CD4-positive, alpha-beta memory T cell (primary cell): Measurements from ENCODE around the gene TMC4. TPM values are rescaled to one million over a fixed set of nuclear protein-coding genes. Genes with fewer than 3 reads are reported as not detected.
"Not testable (repeated sequence)": the region's sequence is repeated elsewhere in the genome, so short reads cannot be mapped to it uniquely, and the experiment has no call there.

Source experiments
- CTCF ChIA-PET: fragments of 350-600 bp; sonication (Branson Sonifier 250); formaldehyde crosslinking; loops from one replicate; lab custom pipeline; 2021; ENCODE audit warnings: inconsistent platforms; ENCODE audit not compliant: partially characterized antibody; lab: Charles Lee
- POLR2A ChIA-PET: fragments of 350-600 bp; sonication (Branson Sonifier 250); formaldehyde crosslinking; loops from one replicate; lab custom pipeline; 2021; ENCODE audit not compliant: partially characterized antibody; lab: Charles Lee
- DNase-seq, 5 donors: peaks; one replicate each; pipeline versions ENCODE4 v3.0.0 to v3.0.0-alpha.2; 2020 to 2022; ENCODE audit warnings: mixed read lengths in 1 of 5
- H3K27ac ChIP-seq: one replicate; pipeline ENCODE4 v1.7.0; 2013; ENCODE audit warnings: low read depth, low read length
- H3K27me3 ChIP-seq: 2 replicates; pipeline ENCODE4 v1.7.0; 2013; ENCODE audit warnings: mild to moderate bottlenecking, low read length, moderate library complexity; ENCODE audit not compliant: insufficient read depth
- H3K36me3 ChIP-seq: 2 replicates; pipeline ENCODE4 v1.7.0; 2013; ENCODE audit warnings: mild to moderate bottlenecking, low read length, moderate library complexity; ENCODE audit not compliant: insufficient read depth
- H3K4me1 ChIP-seq: 2 replicates; pipeline ENCODE4 v1.7.0; 2013; ENCODE audit warnings: mild to moderate bottlenecking, low read length, moderate library complexity; ENCODE audit not compliant: insufficient read depth
- H3K4me3 ChIP-seq, 2 donors: one replicate each; pipeline ENCODE4 v1.7.0; 2013; ENCODE audit warnings: low read length in 2 of 2, mild to moderate bottlenecking in 1 of 2
- H3K9me3 ChIP-seq, 2 donors: one replicate each; pipeline ENCODE4 v1.7.0; 2013; ENCODE audit warnings: low read length in 2 of 2, control low read depth in 1 of 2; ENCODE audit not compliant: control insufficient read depth in 1 of 2
- H3K27ac Mint-ChIP-seq, 7 donors: one replicate each; pipeline ENCODE4 v1.8.0; 2020 to 2021; ENCODE audit warnings: mixed read lengths in 7 of 7, mild to moderate bottlenecking in 6 of 7, inconsistent platforms in 3 of 7, moderate library complexity in 3 of 7
- H3K27me3 Mint-ChIP-seq, 2 donors: one replicate each; pipeline ENCODE4 v1.8.0; 2020 to 2021; ENCODE audit warnings: mixed read lengths in 2 of 2
- H3K36me3 Mint-ChIP-seq, 2 donors: one replicate each; pipeline ENCODE4 v1.8.0; 2020 to 2021; ENCODE audit warnings: mixed read lengths in 2 of 2, inconsistent platforms in 1 of 2, mild to moderate bottlenecking in 1 of 2
- H3K4me1 Mint-ChIP-seq, 4 donors: one replicate each; pipeline ENCODE4 v1.8.0; 2020 to 2021; ENCODE audit warnings: mixed read lengths in 4 of 4, mild to moderate bottlenecking in 1 of 4
- H3K4me3 Mint-ChIP-seq, 8 donors: one replicate each; pipeline ENCODE4 v1.8.0; 2020 to 2021; ENCODE audit warnings: mixed read lengths in 8 of 8, mild to moderate bottlenecking in 7 of 8, moderate library complexity in 6 of 8, inconsistent platforms in 3 of 8
- H3K9me3 Mint-ChIP-seq, 8 donors: one replicate each; pipeline ENCODE4 v1.8.0; 2020 to 2021; ENCODE audit warnings: mixed read lengths in 8 of 8, mild to moderate bottlenecking in 5 of 8, inconsistent platforms in 3 of 8, moderate library complexity in 1 of 8
- intact Hi-C: fragments of 100-400 bp; cut with micrococcal nuclease; formaldehyde crosslinking; loops from one replicate; pipeline ENCODE4 v1.15.1; 2023
- polyA plus RNA-seq, 2 donors: library from polyadenylated mRNA; unstranded; fragments of 300-500 nt; fragmentation: Illumina TruSeq; gene quantifications; one replicate each; pipeline ENCODE4 v1.2.3, GENCODE V29; 2021
- total RNA-seq, 2 experiments: library from RNA; stranded (reverse); gene quantifications; one replicate each; pipeline ENCODE4 v1.2.3, GENCODE V29; 2021

The TMC4 gene
- total and polyA plus RNA-seq, 4 experiments from 2014 or later: 0.61 to 3.3 (median 0.91) TPM

GRCh38 chr19:54196536-54196935 lies 23.6 kb upstream of the TMC4 start:
- H3K4me1 ChIP-seq: peaks cover 17% of the 10 kb centered on the region
- no peak for DNase-seq
- POLR2A ChIA-PET: no interaction called here
- peaks cover 11% of the 10 kb centered on the region for H3K36me3 ChIP-seq
- no peak overlapping the region for H3K27ac ChIP-seq
- H3K27me3 ChIP-seq: no peaks in the 10 kb centered on the region
- no peaks in the 10 kb centered on the region for H3K27me3 Mint-ChIP-seq
- no peak overlapping the region for H3K27ac Mint-ChIP-seq
- CTCF ChIA-PET: interaction anchor here (1.4 kb wide), 1 partner anchor 70 kb away, joined by 4 read pairs; no protein-coding TSS in a partner anchor
- H3K9me3 ChIP-seq: no peaks in the 10 kb centered on the region
- peaks cover 0 to 4% (median 0%) of the 10 kb centered on the region in 8 donors for H3K9me3 Mint-ChIP-seq
- peaks cover 8 to 43% (median 22%) of the 10 kb centered on the region in 4 donors for H3K4me1 Mint-ChIP-seq
- no peak overlapping the region for H3K4me3 ChIP-seq
- no peak overlapping the region for H3K4me3 Mint-ChIP-seq
- H3K36me3 Mint-ChIP-seq: peaks cover 22 to 25% of the 10 kb centered on the region in 2 donors
- intact Hi-C loops: no loop called here

- peak overlapping the region in 2 of 7 donors; percentile 24 to 55 for H3K27ac Mint-ChIP-seq
- intact Hi-C loops: loop anchor here (5.0 kb wide), 1 partner anchor 1928 kb away; the partner anchor contains the start of gene ZNF787
- H3K4me3 Mint-ChIP-seq, H3K4me3 ChIP-seq, H3K27me3 Mint-ChIP-seq, H3K9me3 Mint-ChIP-seq, H3K9me3 ChIP-seq, H3K4me1 ChIP-seq, DNase-seq, CTCF ChIA-PET, H3K27me3 ChIP-seq, H3K27ac ChIP-seq: not testable (repeated sequence)
- peaks cover 18 to 24% of the 10 kb centered on the region in 2 donors for H3K36me3 Mint-ChIP-seq
- H3K36me3 ChIP-seq: peaks cover 10% of the 10 kb centered on the region
- POLR2A ChIA-PET: interaction anchor here (1.5 kb wide), 1 partner anchor 11 kb away, joined by 3 read pairs; no protein-coding TSS in a partner anchor
- H3K4me1 Mint-ChIP-seq: peaks cover 9 to 35% (median 19%) of the 10 kb centered on the region in 4 donors
These were observed 21.5 kb upstream of the TMC4 start for GRCh38 chr19:54194463-54194862.

GRCh38 chr19:54193011-54193410 lies 20.1 kb upstream of the TMC4 start:
- no peak for DNase-seq
- Histone ChIP-seq H3K27me3 (no peaks in the 10 kb centered on the region), H3K4me1 (peaks cover 19% of the 10 kb centered on the region), H3K27ac (no peak overlapping the region), H3K36me3 (peaks cover 10% of the 10 kb centered on the region), H3K9me3 (no peaks in the 10 kb centered on the region), H3K4me3 (no peak overlapping the region)
- Mint-ChIP-seq H3K36me3 (peaks cover 18 to 30% of the 10 kb centered on the region in 2 donors), H3K27me3 (no peaks in the 10 kb centered on the region), H3K9me3 (peaks cover 0 to 1% (median 0%) of the 10 kb centered on the region in 8 donors), H3K4me3 (peak overlapping the region in 6 of 8 donors; percentile 26 to 97 (median 72)), H3K4me1 (peaks cover 10 to 45% (median 22%) of the 10 kb centered on the region in 4 donors), H3K27ac (peak overlapping the region in 4 of 7 donors; percentile 23 to 94 (median 58))
- intact Hi-C loops: loop anchor here (5.0 kb wide), 1 partner anchor 1929 kb away; the partner anchor contains the start of gene ZNF787
- CTCF ChIA-PET: interaction anchor here (1.9 kb wide), 1 partner anchor 73 kb away, joined by 7 read pairs; no protein-coding TSS in a partner anchor
- POLR2A ChIA-PET: interaction anchor here (5.5 to 7.3 kb wide), 2 partner anchors 9 to 17 kb away, joined by 66 to 256 read pairs; partner anchors contain the start of gene RPS9

GRCh38 chr19:54191811-54192453 lies 19.0 kb upstream of the TMC4 start:
- Mint-ChIP-seq H3K9me3 (peaks cover 0 to 1% (median 0%) of the 10 kb centered on the region in 8 donors), H3K27ac (peak overlapping the region; percentile 84 to 94 (median 91)), H3K27me3 (no peaks in the 10 kb centered on the region), H3K4me1 (peaks cover 17 to 54% (median 31%) of the 10 kb centered on the region in 4 donors), H3K4me3 (peak overlapping the region; percentile 83 to 99 (median 90)), H3K36me3 (peaks cover 18 to 30% of the 10 kb centered on the region in 2 donors)
- peak overlapping the region; percentile 99 for H3K27ac ChIP-seq
- peak overlapping the region; percentile 52 to 63 for H3K4me3 ChIP-seq
- H3K9me3 ChIP-seq: no peaks in the 10 kb centered on the region
- H3K36me3 ChIP-seq: peaks cover 14% of the 10 kb centered on the region
- intact Hi-C loops: loop anchor here (5.0 kb wide), 1 partner anchor 1930 kb away; the partner anchor contains the start of gene ZNF787
- DNase-seq: no peak
- ChIA-PET CTCF (interaction anchor here (1.9 to 5.0 kb wide), 2 partner anchors 12 to 74 kb away, joined by 7 to 56 read pairs; partner anchors contain the start of gene RPS9), POLR2A (interaction anchor here (0.5 to 7.3 kb wide), 14 partner anchors 11 to 258 kb away, joined by 3 to 256 read pairs (median 10); partner anchors contain the start of genes CNOT3, LENG1, PRPF31 and RPS9)
- H3K27me3 ChIP-seq: no peaks in the 10 kb centered on the region
- peaks cover 30% of the 10 kb centered on the region for H3K4me1 ChIP-seq

GRCh38 chr19:54191011-54191810 lies 18.3 kb upstream of the TMC4 start, which contains the start of gene TSEN34:
Gene TSEN34 (plus strand): TSS chr19:54191308. CDS start chr19:54191365, 57 bp downstream.
- Histone ChIP-seq H3K27ac (peak within 1 kb of the TSS; percentile 99), H3K4me3 (peak within 1 kb of the TSS; percentile 63 to 76), H3K36me3 (peaks cover 17% of the 10 kb centered on the region), H3K4me1 (peaks cover 30% of the 10 kb centered on the region), H3K27me3 (no peaks in the 10 kb centered on the region), H3K9me3 (no peaks in the 10 kb centered on the region)
- Mint-ChIP-seq H3K9me3 (peaks cover 0 to 1% (median 0%) of the 10 kb centered on the region in 8 donors), H3K27me3 (no peaks in the 10 kb centered on the region), H3K4me1 (peaks cover 17 to 54% (median 34%) of the 10 kb centered on the region in 4 donors), H3K36me3 (peaks cover 18 to 30% of the 10 kb centered on the region in 2 donors), H3K27ac (peak within 1 kb of the TSS; percentile 94 to 100 (median 99)), H3K4me3 (peak within 1 kb of the TSS; percentile 90 to 99 (median 96))
- ChIA-PET CTCF (interaction anchor here (1.9 to 5.0 kb wide), 3 partner anchors 12 to 75 kb away, joined by 7 to 56 read pairs (median 10); partner anchors contain the start of genes LENG1 and RPS9), POLR2A (interaction anchor here (0.7 to 7.3 kb wide), 18 partner anchors 11 to 1463 kb away, joined by 3 to 256 read pairs (median 4); partner anchors contain the start of genes CNOT3, LENG1, LENG8 and PRPF31)
- peak in 3 of 5 donors; percentile 57 to 97 (median 95) for DNase-seq
- intact Hi-C loops: loop anchor here (5.0 kb wide), 1 partner anchor 1931 kb away; the partner anchor contains the start of gene ZNF787

- CTCF ChIA-PET: interaction anchor here (2.7 to 5.0 kb wide), 4 partner anchors 13 to 76 kb away, joined by 10 to 56 read pairs (median 28); partner anchors contain the start of genes LENG1 and RPS9
- peaks cover 30% of the 10 kb centered on the region for H3K4me1 ChIP-seq
- peak overlapping the region; percentile 63 to 76 for H3K4me3 ChIP-seq
- H3K27ac Mint-ChIP-seq: peak overlapping the region; percentile 94 to 100 (median 99)
- POLR2A ChIA-PET: interaction anchor here (0.7 to 7.3 kb wide), 15 partner anchors 12 to 1464 kb away, joined by 3 to 256 read pairs (median 8); partner anchors contain the start of genes CNOT3, LENG1, LENG8 and PRPF31
- H3K27ac ChIP-seq: peak overlapping the region; percentile 99
- H3K9me3 ChIP-seq: no peaks in the 10 kb centered on the region
- peak; percentile 100 for DNase-seq
- H3K36me3 ChIP-seq: peaks cover 17% of the 10 kb centered on the region
- H3K27me3 Mint-ChIP-seq: no peaks in the 10 kb centered on the region
- H3K4me1 Mint-ChIP-seq: peaks cover 17 to 54% (median 34%) of the 10 kb centered on the region in 4 donors
- intact Hi-C loops: loop anchor here (1.0 to 5.0 kb wide), 8 partner anchors 10 to 1932 kb away; partner anchors contain the start of genes CNOT3, LENG1, LENG9 and MYADM
- H3K4me3 Mint-ChIP-seq: peak overlapping the region; percentile 90 to 99 (median 96)
- no peaks in the 10 kb centered on the region for H3K27me3 ChIP-seq
- H3K36me3 Mint-ChIP-seq: peaks cover 17 to 29% of the 10 kb centered on the region in 2 donors
- peaks cover 0 to 1% (median 0%) of the 10 kb centered on the region in 8 donors for H3K9me3 Mint-ChIP-seq
These were observed 17.6 kb upstream of the TMC4 start for GRCh38 chr19:54190503-54191010.
